Cardiac muscle cell (in vitro differentiated cells and primary cell): ENCODE data around the gene GRB10. TPM values are rescaled to one million over a fixed set of nuclear protein-coding genes. Genes with fewer than 3 reads are reported as not detected.
"Not testable (repeated sequence)": the region's sequence is repeated elsewhere in the genome, so short reads cannot be mapped to it uniquely, and the experiment has no call there.

ENCODE experiments used
- DNase-seq, 2 donors: peaks; one replicate each; pipeline versions ENCODE4 v3.0.0 to v3.0.0-alpha.2; 2010 to 2017; ENCODE audit warnings: low read depth in 1 of 2, low spot score in 1 of 2
- H3K27ac ChIP-seq: fragments of 200-600 bp; sonication (generic); 2 replicates; pipeline ENCODE4 v1.5.1; 2016
- H3K27me3 ChIP-seq: fragments of 200-600 bp; sonication (generic); 2 replicates; pipeline ENCODE4 v1.6.0; 2016; ENCODE audit warnings: control low read depth
- H3K36me3 ChIP-seq: fragments of 200-600 bp; sonication (generic); 2 replicates; pipeline ENCODE4 v1.5.1; 2016; ENCODE audit warnings: control low read depth
- H3K4me1 ChIP-seq: fragments of 200-600 bp; sonication (generic); 2 replicates; pipeline ENCODE4 v1.8.1; 2017; ENCODE audit warnings: low read depth, mild to moderate bottlenecking, mixed run types
- H3K4me3 ChIP-seq: fragments of 200-600 bp; sonication (generic); 2 replicates; pipeline ENCODE4 v1.5.1; 2016; ENCODE audit warnings: mild to moderate bottlenecking
- H3K9me3 ChIP-seq: fragments of 200-600 bp; sonication (generic); 2 replicates; pipeline ENCODE4 v1.5.1; 2017; ENCODE audit warnings: low read depth, mild to moderate bottlenecking, control low read depth
- polyA plus RNA-seq: library from polyadenylated mRNA; unstranded; fragments of >200 nt; fragmentation: Nextera tagmentation; extraction: Ambion mirVana; gene quantifications from 2 replicates; pipeline ENCODE4 v1.2.1, GENCODE V29; 2016
- total RNA-seq: library from RNA; depleted of rRNA; stranded (reverse); fragments of >200 nt; gene quantifications from 2 replicates; pipeline ENCODE4 v1.2.3, GENCODE V29; 2016
- TF ChIP-seq, protein P1 (sequence below): IDR thresholded peaks from 2 replicates; pipeline ENCODE4 v1.5.1; 2012; ENCODE audit warnings: low read depth, mild to moderate bottlenecking, low read length

Gene GRB10
- total and polyA plus RNA-seq, 2 experiments from 2014 or later, result 9.9 to 25.3 TPM

DNA sequence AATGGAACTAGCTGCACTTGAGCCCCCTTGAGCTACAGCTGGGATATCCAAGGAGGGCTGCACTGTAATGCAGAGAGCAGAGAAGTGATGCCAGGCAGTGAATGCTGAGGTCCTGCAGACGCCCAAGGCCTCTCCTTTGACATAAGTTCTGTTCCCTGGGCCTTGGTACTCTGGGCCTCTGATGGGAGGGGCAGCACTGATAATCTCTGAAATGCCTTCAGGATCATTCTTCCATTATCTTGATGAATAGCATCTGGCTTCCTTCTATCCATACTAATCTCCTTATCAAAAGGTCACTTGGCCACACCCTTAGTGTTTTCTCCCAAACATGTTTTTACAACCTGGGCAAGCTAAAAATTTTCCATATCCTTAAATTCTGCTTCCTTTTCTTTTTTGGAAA lies 6.9 kb downstream of the GRB10 start:
- H3K9me3 ChIP-seq, result no peaks in the 10 kb centered on the region
- no peaks in the 10 kb centered on the region for H3K36me3 ChIP-seq
- H3K27ac ChIP-seq, result no peak overlapping the region
- H3K4me3 ChIP-seq, result no peak overlapping the region
- no peaks in the 10 kb centered on the region for H3K4me1 ChIP-seq
- no peak for DNase-seq
- no peaks in the 10 kb centered on the region for H3K27me3 ChIP-seq
- TF ChIP-seq, protein P1, sequence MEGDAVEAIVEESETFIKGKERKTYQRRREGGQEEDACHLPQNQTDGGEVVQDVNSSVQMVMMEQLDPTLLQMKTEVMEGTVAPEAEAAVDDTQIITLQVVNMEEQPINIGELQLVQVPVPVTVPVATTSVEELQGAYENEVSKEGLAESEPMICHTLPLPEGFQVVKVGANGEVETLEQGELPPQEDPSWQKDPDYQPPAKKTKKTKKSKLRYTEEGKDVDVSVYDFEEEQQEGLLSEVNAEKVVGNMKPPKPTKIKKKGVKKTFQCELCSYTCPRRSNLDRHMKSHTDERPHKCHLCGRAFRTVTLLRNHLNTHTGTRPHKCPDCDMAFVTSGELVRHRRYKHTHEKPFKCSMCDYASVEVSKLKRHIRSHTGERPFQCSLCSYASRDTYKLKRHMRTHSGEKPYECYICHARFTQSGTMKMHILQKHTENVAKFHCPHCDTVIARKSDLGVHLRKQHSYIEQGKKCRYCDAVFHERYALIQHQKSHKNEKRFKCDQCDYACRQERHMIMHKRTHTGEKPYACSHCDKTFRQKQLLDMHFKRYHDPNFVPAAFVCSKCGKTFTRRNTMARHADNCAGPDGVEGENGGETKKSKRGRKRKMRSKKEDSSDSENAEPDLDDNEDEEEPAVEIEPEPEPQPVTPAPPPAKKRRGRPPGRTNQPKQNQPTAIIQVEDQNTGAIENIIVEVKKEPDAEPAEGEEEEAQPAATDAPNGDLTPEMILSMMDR, result no peak

DNA sequence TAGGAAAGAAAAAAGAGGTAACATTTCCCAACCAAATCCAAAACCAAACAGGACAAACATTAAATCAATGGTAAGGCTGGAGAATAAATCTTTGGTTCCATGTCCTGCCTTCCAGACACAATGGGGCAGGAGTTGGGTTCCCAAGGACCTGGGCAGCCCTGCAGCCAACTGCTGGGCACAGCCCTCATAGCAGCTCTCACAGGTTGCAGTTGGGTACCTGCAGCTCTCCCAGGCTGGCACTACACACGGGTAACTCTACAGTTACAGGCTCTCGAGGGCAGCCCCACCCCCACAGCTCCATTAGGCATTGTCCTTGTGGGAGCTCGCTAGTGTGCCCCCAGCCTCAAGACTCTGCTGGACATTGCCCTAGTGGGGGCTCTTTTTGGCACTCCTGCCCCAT lies 7.5 kb downstream of the GRB10 start:
- H3K4me3 ChIP-seq, result no peak overlapping the region
- TF ChIP-seq, protein P1, result no peak

DNA sequence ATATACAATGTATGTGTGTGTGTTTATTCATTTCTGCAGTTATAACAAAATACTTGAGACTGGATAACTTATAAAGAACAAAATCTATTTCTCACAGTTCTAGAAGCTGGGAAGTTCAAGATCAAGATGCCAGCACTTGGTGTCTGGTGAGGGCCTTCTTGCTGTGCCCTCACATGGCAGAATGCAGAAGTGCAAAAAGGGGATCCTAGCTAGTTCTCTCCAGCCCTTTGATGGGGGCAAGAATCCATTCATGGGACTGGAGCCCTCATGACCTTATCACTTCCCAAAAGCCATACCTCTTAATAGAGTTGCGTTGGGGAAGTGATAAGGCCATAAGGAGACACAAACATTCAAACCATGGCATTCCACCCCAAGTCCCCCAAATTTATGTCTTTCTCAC lies 8.4 kb downstream of the GRB10 start:
- DNase-seq, result no peak
- no peaks in the 10 kb centered on the region for H3K9me3 ChIP-seq
- TF ChIP-seq, protein P1, result no peak
- no peaks in the 10 kb centered on the region for H3K4me1 ChIP-seq
- H3K4me3 ChIP-seq, result no peak overlapping the region
- no peaks in the 10 kb centered on the region for H3K27me3 ChIP-seq
- H3K36me3 ChIP-seq, result no peaks in the 10 kb centered on the region
- no peak overlapping the region for H3K27ac ChIP-seq

More for the DNA sequence above, 7.5 kb downstream of the GRB10 start:
- no peaks in the 10 kb centered on the region for H3K27me3 ChIP-seq
- no peaks in the 10 kb centered on the region for H3K4me1 ChIP-seq
- H3K27ac ChIP-seq, result no peak overlapping the region
- no peak for DNase-seq
- H3K36me3 ChIP-seq, result no peaks in the 10 kb centered on the region
- no peaks in the 10 kb centered on the region for H3K9me3 ChIP-seq

DNA sequence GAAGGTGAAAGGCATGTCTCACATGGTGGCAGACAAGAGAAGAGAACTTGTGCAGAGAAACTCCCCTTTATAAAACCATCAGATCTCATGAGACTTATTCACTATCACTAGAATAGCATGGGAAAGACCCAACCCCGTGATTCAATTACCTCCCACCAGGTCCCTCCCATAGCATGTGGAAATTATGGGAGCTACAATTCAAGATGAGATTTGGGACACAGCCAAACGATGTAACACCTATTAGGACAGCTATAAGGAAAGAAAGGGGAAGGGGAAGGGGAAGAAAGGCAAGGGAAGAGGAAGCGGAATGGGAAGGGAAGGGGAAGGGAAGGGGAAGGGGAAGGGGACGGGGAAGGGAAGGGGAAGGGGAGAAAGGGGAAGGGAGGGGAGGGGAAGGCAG lies 9.6 kb downstream of the GRB10 start:
- H3K4me3 ChIP-seq, H3K27ac ChIP-seq, H3K9me3 ChIP-seq, H3K36me3 ChIP-seq, DNase-seq, H3K27me3 ChIP-seq, H3K4me1 ChIP-seq: not testable (repeated sequence)

DNA sequence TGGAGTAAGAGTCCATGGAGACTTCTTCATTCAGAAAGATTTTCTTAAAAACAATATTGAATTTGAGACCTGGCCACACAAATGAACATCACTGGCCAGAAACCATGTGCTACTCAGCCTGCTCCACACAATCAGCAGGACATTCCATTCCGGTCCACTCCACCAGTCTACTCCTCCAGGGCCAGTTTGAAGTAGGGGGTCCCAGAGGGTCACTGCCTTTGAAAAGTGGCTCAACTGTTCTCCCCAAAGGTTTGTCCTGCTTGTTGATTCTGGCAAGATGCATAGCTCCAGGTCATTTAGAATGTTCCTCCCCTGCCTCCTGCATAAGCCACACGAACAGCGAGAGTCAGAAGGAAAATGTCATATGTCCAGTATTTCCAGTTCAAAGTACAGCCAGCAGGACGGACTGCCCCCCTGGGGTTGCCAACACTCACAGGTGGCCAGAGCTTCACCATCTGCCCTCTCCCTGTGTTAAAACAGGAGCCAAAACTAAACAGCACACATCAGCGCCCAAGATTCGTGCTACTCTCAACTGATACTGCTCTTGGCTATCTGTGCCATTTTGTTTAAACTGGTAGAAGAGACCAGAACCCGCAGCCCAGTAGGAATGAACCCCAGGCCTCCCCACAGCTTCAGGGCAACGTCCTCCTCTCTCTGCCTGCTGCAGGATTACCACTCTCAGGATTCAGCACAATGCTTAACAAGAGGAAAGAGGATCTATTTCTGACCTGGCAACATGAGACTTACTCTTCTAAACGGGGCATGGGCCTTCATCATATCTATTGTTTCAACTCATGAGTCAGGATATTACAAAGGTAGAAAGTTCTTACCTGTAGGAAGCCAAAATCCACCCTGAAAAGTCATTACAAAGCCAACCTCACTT lies 11.3 kb downstream of the GRB10 start:
- no peak overlapping the region for H3K4me3 ChIP-seq

More for the DNA sequence above, 11.3 kb downstream of the GRB10 start:
- Histone ChIP-seq H3K9me3 (no peaks in the 10 kb centered on the region), H3K27ac (no peak overlapping the region), H3K4me1 (no peaks in the 10 kb centered on the region), H3K36me3 (no peaks in the 10 kb centered on the region), H3K27me3 (no peaks in the 10 kb centered on the region)
- TF ChIP-seq, protein P1, result no peak
- DNase-seq, result no peak
